ENCODE results near the gene MEGF11.

Gene MEGF11

GRCh38 chr15:65901836-65902235, 351.7 kb downstream of the MEGF11 start:
- peak overlapping the region; percentile 13; the same call in 1 of the 2 replicates for H3K4me2 ChIP-seq (ENCODE audit: low read length)
- TF ChIP-seq CTCF (IDR thresholded peaks at IDR 0.05; ENCODE audit: low read length) (no peak), EZH2 (IDR thresholded peaks at IDR 0.05; ENCODE audit: borderline replicate concordance, low read length) (no peak)
- peaks cover 30% of the 10 kb centered on the region for H3K4me1 ChIP-seq (ENCODE audit: insufficient read depth, low read length, severe bottlenecking)

GRCh38 chr15:65901336-65901735, 352.2 kb downstream of the MEGF11 start:
- H3F3A ChIP-seq (ENCODE audit: insufficient read depth, low read length) = no peaks in the 10 kb centered on the region

More at GRCh38 chr15:65901836-65902235, 351.7 kb downstream of the MEGF11 start:
- no peak overlapping the region for H2AFZ ChIP-seq (ENCODE audit: low read length)
- H3K9me2 ChIP-seq (ENCODE audit: low read depth, low read length) = no peaks in the 10 kb centered on the region
- H3K4me3 ChIP-seq (ENCODE audit: low read depth, low read length, poor library complexity, severe bottlenecking) = no peak overlapping the region
- no peaks in the 10 kb centered on the region for H3K27me3 ChIP-seq (ENCODE audit: insufficient read depth, low read length)
- no peaks in the 10 kb centered on the region for H4K20me1 ChIP-seq (ENCODE audit: insufficient read depth, low read length)
- H3K9me3 ChIP-seq (ENCODE audit: low read length) = no peaks in the 10 kb centered on the region
- H3K27ac ChIP-seq (ENCODE audit: low read depth, low read length, poor library complexity, severe bottlenecking) = peak overlapping the region; percentile 65
- no peak overlapping the region for H3K9ac ChIP-seq (ENCODE audit: low read length)
- H3K36me3 ChIP-seq (ENCODE audit: insufficient read depth, low read length) = peaks cover 48% of the 10 kb centered on the region
- H3F3A ChIP-seq (ENCODE audit: insufficient read depth, low read length) = no peaks in the 10 kb centered on the region
- H3K79me2 ChIP-seq (ENCODE audit: insufficient read depth, low read length) = no peaks in the 10 kb centered on the region

GRCh38 chr15:65900488-65900887, 353.1 kb downstream of the MEGF11 start:
- Histone ChIP-seq H3K27ac (ENCODE audit: low read depth, low read length, poor library complexity, severe bottlenecking) (no peak overlapping the region), H2AFZ (ENCODE audit: low read length) (no peak overlapping the region), H3K36me3 (ENCODE audit: insufficient read depth, low read length) (peaks cover 39% of the 10 kb centered on the region), H3K9ac (ENCODE audit: low read length) (no peak overlapping the region), H3K9me2 (ENCODE audit: low read depth, low read length) (no peaks in the 10 kb centered on the region), H3K9me3 (ENCODE audit: low read length) (no peaks in the 10 kb centered on the region), H3K4me3 (ENCODE audit: low read depth, low read length, poor library complexity, severe bottlenecking) (no peak overlapping the region), H4K20me1 (ENCODE audit: insufficient read depth, low read length) (no peaks in the 10 kb centered on the region), H3F3A (ENCODE audit: insufficient read depth, low read length) (no peaks in the 10 kb centered on the region), H3K27me3 (ENCODE audit: insufficient read depth, low read length) (no peaks in the 10 kb centered on the region), H3K79me2 (ENCODE audit: insufficient read depth, low read length) (no peaks in the 10 kb centered on the region), H3K4me1 (ENCODE audit: insufficient read depth, low read length, severe bottlenecking) (peaks cover 30% of the 10 kb centered on the region), H3K4me2 (ENCODE audit: low read length) (no peak overlapping the region)
- no peak for TF ChIP-seq EZH2 (IDR thresholded peaks at IDR 0.05; ENCODE audit: borderline replicate concordance, low read length)
- no peak for TF ChIP-seq CTCF (IDR thresholded peaks at IDR 0.05; ENCODE audit: low read length)

More at GRCh38 chr15:65901336-65901735, 352.2 kb downstream of the MEGF11 start:
- H4K20me1 ChIP-seq (ENCODE audit: insufficient read depth, low read length) = no peaks in the 10 kb centered on the region
- no peak overlapping the region for H3K4me3 ChIP-seq (ENCODE audit: low read depth, low read length, poor library complexity, severe bottlenecking)
- no peak overlapping the region for H2AFZ ChIP-seq (ENCODE audit: low read length)
- TF ChIP-seq EZH2 (IDR thresholded peaks at IDR 0.05; ENCODE audit: borderline replicate concordance, low read length) = no peak
- no peak for TF ChIP-seq CTCF (IDR thresholded peaks at IDR 0.05; ENCODE audit: low read length)
- peaks cover 30% of the 10 kb centered on the region for H3K4me1 ChIP-seq (ENCODE audit: insufficient read depth, low read length, severe bottlenecking)
- H3K9me3 ChIP-seq (ENCODE audit: low read length) = no peaks in the 10 kb centered on the region
- H3K9ac ChIP-seq (ENCODE audit: low read length) = no peak overlapping the region
- no peak overlapping the region for H3K27ac ChIP-seq (ENCODE audit: low read depth, low read length, poor library complexity, severe bottlenecking)
- no peaks in the 10 kb centered on the region for H3K79me2 ChIP-seq (ENCODE audit: insufficient read depth, low read length)
- H3K36me3 ChIP-seq (ENCODE audit: insufficient read depth, low read length) = peaks cover 46% of the 10 kb centered on the region
- H3K4me2 ChIP-seq (ENCODE audit: low read length) = no peak overlapping the region
- no peaks in the 10 kb centered on the region for H3K27me3 ChIP-seq (ENCODE audit: insufficient read depth, low read length)
- H3K9me2 ChIP-seq (ENCODE audit: low read depth, low read length) = no peaks in the 10 kb centered on the region
